Panc1 (cell line): ENCODE measurements around the gene BRSK1.

Experiments
- CTCF ChIP-seq: fragments of 450-650 bp; IDR thresholded peaks from 2 replicates; pipeline ENCODE4 v1.5.1; 2017; ENCODE audit warnings: mild to moderate bottlenecking
- POLR2AphosphoS5 ChIP-seq: IDR thresholded peaks from 2 replicates; pipeline ENCODE4 v1.6.1; 2012; ENCODE audit warnings: mild to moderate bottlenecking, low read depth, low read length, moderate library complexity
- REST ChIP-seq, 2 experiments: IDR thresholded peaks; 2 replicates each; pipeline ENCODE4 v1.6.1; 2011 to 2012; ENCODE audit warnings: low read depth in 2 of 2, control low read depth in 1 of 2, low read length in 1 of 2, mild to moderate bottlenecking in 1 of 2, moderate library complexity in 1 of 2; ENCODE audit not compliant: insufficient read depth in 1 of 2

- no peak for TF ChIP-seq CTCF
- no peak for TF ChIP-seq REST (IDR thresholded peaks at IDR 0.05; ENCODE audit: insufficient read depth in 1 of 2, low read depth in 2 of 2, low read length in 1 of 2)
- TF ChIP-seq POLR2AphosphoS5: peak; percentile 78
Measured at GRCh38 chr19:55279770-55280643, 3.8 kb upstream of the BRSK1 start, which contains the start of gene HSPBP1.
